Activated naive CD8-positive, alpha-beta T cell (primary cell): Measurements from ENCODE around the gene PPARG.

Source experiments
- H3K27ac Mint-ChIP-seq: one replicate; pipeline ENCODE4 v1.8.0; 2021; ENCODE audit warnings: mixed read lengths
- H3K27me3 Mint-ChIP-seq: one replicate; pipeline ENCODE4 v1.8.0; 2021; ENCODE audit warnings: mixed read lengths
- H3K36me3 Mint-ChIP-seq: one replicate; pipeline ENCODE4 v1.8.0; 2021; ENCODE audit warnings: mixed read lengths
- H3K4me1 Mint-ChIP-seq: one replicate; pipeline ENCODE4 v1.8.0; 2021; ENCODE audit warnings: low read depth, mixed read lengths
- H3K4me3 Mint-ChIP-seq: one replicate; pipeline ENCODE4 v1.8.0; 2021; ENCODE audit warnings: mild to moderate bottlenecking, mixed read lengths
- H3K9me3 Mint-ChIP-seq: one replicate; pipeline ENCODE4 v1.8.0; 2021; ENCODE audit warnings: low read depth, mixed read lengths

Gene PPARG

GRCh38 chr3:12409684-12410596 is 121.1 kb downstream of the PPARG start:
- Mint-ChIP-seq H3K4me3 (no peak overlapping the region), H3K4me1 (no peaks in the 10 kb centered on the region), H3K27ac (no peak overlapping the region), H3K36me3 (no peaks in the 10 kb centered on the region), H3K27me3 (peaks cover 6% of the 10 kb centered on the region), H3K9me3 (no peaks in the 10 kb centered on the region)

- H3K27ac Mint-ChIP-seq = no peak overlapping the region
- H3K9me3 Mint-ChIP-seq = no peaks in the 10 kb centered on the region
- no peak overlapping the region for H3K4me3 Mint-ChIP-seq
- H3K27me3 Mint-ChIP-seq = peaks cover 4% of the 10 kb centered on the region
- H3K36me3 Mint-ChIP-seq = no peaks in the 10 kb centered on the region
- H3K4me1 Mint-ChIP-seq = no peaks in the 10 kb centered on the region
Measured at GRCh38 chr3:12413721-12414255, 124.9 kb downstream of the PPARG start.

GRCh38 chr3:12415014-12415680 is 126.3 kb downstream of the PPARG start:
- Mint-ChIP-seq H3K4me3 (no peak overlapping the region), H3K9me3 (no peaks in the 10 kb centered on the region), H3K27me3 (peaks cover 4% of the 10 kb centered on the region), H3K4me1 (peaks cover under 1% of the 10 kb centered on the region), H3K36me3 (no peaks in the 10 kb centered on the region), H3K27ac (no peak overlapping the region)

GRCh38 chr3:12416731-12417130 is 127.9 kb downstream of the PPARG start:
- no peaks in the 10 kb centered on the region for H3K36me3 Mint-ChIP-seq
- H3K9me3 Mint-ChIP-seq = no peaks in the 10 kb centered on the region
- H3K4me3 Mint-ChIP-seq = no peak overlapping the region
- no peak overlapping the region for H3K27ac Mint-ChIP-seq
- H3K27me3 Mint-ChIP-seq = no peaks in the 10 kb centered on the region
- H3K4me1 Mint-ChIP-seq = peaks cover 3% of the 10 kb centered on the region

DNA sequence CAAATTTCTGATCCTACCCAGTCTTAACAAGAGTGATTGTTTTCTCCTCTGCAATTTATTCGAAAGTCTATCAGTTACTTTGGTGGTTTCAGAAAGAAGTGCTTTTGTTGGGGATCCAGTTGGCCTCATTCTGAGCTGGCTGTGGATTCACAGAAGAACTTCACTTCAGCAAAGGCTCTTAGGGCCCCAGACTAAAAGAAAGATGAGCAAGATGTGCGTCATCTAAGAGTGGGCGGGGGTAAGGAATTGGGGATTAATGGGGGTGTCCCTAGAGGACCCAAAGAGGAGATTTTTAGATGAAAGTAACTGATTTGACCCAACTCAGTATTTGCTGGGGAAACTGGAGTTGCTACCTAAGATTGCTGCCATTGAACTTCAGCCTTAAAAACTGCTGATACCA is 131.5 kb downstream of the PPARG start:
- Mint-ChIP-seq H3K27ac (no peak overlapping the region), H3K4me1 (peaks cover 10% of the 10 kb centered on the region), H3K27me3 (peaks cover 4% of the 10 kb centered on the region), H3K9me3 (no peaks in the 10 kb centered on the region), H3K36me3 (no peaks in the 10 kb centered on the region), H3K4me3 (no peak overlapping the region)

DNA sequence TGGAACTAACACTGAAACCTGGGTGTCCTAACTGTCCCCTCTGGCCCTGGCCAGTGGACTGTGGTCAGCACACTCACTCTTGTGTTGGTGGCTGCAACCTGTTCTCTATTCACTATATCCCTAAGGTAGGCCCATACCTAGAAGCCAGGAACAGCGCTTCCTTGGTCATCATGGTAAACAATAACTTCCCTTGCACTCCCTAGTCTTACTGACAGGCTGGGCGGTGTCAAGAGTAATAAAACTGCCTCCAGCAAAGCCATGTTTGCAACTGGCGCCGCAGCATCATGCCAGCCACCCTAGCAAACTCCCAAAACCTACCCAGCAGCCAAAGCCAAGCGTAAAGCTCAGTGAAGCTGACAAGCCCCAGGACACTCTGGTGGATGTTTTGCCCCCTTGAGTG is 132.3 kb downstream of the PPARG start:
- H3K27ac Mint-ChIP-seq = no peak overlapping the region

GRCh38 chr3:12423131-12423530 is 134.3 kb downstream of the PPARG start:
- H3K9me3 Mint-ChIP-seq = no peaks in the 10 kb centered on the region
- no peaks in the 10 kb centered on the region for H3K36me3 Mint-ChIP-seq
- H3K27ac Mint-ChIP-seq = no peak overlapping the region
- no peak overlapping the region for H3K4me3 Mint-ChIP-seq
- H3K27me3 Mint-ChIP-seq = peaks cover 4% of the 10 kb centered on the region
- peaks cover 10% of the 10 kb centered on the region for H3K4me1 Mint-ChIP-seq

More for the DNA sequence above, 132.3 kb downstream of the PPARG start:
- H3K9me3 Mint-ChIP-seq = no peaks in the 10 kb centered on the region
- H3K4me3 Mint-ChIP-seq = no peak overlapping the region
- peaks cover 10% of the 10 kb centered on the region for H3K4me1 Mint-ChIP-seq
- H3K36me3 Mint-ChIP-seq = no peaks in the 10 kb centered on the region
- peaks cover 4% of the 10 kb centered on the region for H3K27me3 Mint-ChIP-seq

- Mint-ChIP-seq H3K36me3 (no peaks in the 10 kb centered on the region), H3K4me3 (no peak overlapping the region), H3K27me3 (peaks cover 4% of the 10 kb centered on the region), H3K4me1 (peaks cover 10% of the 10 kb centered on the region), H3K27ac (peak overlapping the region; percentile 37), H3K9me3 (no peaks in the 10 kb centered on the region)
Measured at GRCh38 chr3:12423918-12424630, 135.2 kb downstream of the PPARG start.

DNA sequence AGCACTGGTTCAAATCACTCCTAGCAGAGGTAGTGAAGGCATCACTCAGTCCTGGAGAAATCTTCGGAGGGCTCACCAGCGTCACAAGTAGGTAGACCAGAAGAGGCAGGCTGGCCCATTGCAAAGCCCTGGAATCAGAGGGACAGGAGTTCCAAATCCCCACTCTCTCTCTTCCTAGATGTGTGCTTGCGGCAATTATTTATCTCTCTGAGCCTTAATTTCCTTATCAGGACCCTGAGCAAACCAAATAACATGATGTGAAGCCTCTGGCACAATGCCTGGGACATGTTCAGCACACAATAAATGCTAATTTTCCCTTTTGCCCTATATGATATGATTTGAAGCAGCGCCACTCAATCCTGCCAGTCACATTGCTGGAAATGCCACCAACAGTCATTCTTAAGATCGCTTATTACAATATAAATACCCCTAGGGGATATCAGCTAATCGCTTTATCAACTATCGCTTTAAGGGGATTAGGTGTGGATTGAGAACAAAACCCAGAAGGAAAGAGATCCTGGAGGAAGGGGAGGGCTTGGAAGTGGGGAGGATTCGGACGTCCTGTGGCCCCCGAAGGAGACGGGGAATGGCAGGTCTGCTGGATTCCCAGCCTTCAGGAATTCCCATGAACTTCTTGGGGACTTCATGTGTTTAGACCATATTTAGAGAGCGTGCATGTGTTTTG is 135.9 kb downstream of the PPARG start:
- H3K4me1 Mint-ChIP-seq = peaks cover 10% of the 10 kb centered on the region
- no peak overlapping the region for H3K4me3 Mint-ChIP-seq
- H3K9me3 Mint-ChIP-seq = no peaks in the 10 kb centered on the region
- peak overlapping the region; percentile 37 for H3K27ac Mint-ChIP-seq
- no peaks in the 10 kb centered on the region for H3K36me3 Mint-ChIP-seq
- peaks cover 4% of the 10 kb centered on the region for H3K27me3 Mint-ChIP-seq

DNA sequence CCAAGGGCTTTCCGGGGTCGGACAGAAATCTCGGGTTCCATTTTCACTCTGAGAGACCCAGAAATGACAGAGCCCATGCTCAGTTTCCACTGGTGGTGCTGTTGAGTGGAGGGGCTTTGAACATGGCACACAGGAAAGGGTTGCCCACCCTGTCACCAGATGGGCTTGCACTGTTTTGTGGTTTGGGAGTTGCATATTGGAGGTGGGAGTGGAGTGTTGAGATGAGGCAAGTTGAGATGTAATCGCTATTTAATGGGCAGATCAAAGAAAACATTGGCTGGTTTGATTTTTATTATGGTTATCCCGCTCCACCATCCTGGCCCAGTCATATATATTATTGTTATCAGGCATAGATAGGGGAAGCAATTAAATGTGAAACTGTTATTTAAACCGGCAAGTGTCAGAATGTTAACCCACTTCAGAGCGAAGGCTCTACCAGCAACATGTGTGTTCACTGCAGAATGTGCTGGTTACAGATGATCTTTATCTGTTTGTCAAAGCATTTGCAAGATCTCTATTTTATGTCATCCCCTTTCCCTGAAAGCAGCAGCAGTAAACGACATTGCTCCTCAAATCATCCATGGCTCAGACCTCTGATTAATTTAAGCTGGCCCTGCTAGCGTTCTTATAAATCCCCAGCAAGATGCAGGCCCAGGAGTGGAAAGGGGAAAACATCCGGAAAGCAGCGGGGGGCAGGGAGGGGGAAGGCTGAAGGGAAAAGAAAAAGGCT is 137.1 kb downstream of the PPARG start:
- H3K4me1 Mint-ChIP-seq = peaks cover 7% of the 10 kb centered on the region
- H3K27me3 Mint-ChIP-seq = peaks cover 4% of the 10 kb centered on the region
- H3K27ac Mint-ChIP-seq = no peak overlapping the region
- H3K4me3 Mint-ChIP-seq = no peak overlapping the region
- no peaks in the 10 kb centered on the region for H3K9me3 Mint-ChIP-seq
- H3K36me3 Mint-ChIP-seq = no peaks in the 10 kb centered on the region

DNA sequence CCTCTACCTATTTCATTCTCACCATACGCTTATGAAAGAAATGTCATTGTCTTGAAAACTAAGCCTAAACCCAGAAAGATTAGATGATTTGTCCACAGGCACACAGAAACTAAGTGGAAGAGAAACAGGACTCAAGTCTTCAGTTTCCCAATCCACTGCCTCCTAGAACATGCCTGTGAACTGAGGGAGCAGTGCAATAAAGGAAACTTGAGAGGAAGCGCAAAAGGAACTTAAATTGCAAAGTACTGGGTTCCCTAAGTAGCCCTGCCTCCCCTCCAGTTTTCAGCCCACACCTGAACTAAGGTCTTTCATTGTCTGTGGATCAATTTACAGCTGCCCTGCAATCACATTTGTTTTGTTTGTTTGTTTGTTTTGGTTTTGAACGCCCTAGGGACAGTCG is 138.7 kb downstream of the PPARG start:
- H3K27me3 Mint-ChIP-seq = peaks cover 4% of the 10 kb centered on the region
- no peaks in the 10 kb centered on the region for H3K9me3 Mint-ChIP-seq
- peaks cover 7% of the 10 kb centered on the region for H3K4me1 Mint-ChIP-seq
- no peaks in the 10 kb centered on the region for H3K36me3 Mint-ChIP-seq
- H3K27ac Mint-ChIP-seq = no peak overlapping the region
- H3K4me3 Mint-ChIP-seq = no peak overlapping the region

DNA sequence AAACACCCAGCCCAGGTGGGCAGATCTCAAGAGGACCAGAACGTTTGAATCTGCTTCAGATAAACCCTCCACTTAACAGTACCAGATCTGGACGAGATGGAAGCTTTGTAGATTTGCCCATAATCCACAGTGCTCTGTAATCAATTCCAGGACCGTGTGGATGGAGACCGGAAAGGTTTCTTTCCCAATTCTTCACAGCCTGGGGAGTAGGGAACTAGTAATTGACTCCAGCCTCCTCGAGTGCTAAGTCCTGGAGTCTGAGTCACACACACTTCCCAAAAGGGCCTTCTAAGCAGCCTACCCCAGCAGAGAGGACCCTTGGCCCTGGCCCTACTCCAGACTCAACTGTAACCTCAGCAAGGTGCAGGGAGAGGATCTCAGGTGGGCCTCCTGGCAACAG is 139.3 kb downstream of the PPARG start:
- no peak overlapping the region for H3K4me3 Mint-ChIP-seq

DNA sequence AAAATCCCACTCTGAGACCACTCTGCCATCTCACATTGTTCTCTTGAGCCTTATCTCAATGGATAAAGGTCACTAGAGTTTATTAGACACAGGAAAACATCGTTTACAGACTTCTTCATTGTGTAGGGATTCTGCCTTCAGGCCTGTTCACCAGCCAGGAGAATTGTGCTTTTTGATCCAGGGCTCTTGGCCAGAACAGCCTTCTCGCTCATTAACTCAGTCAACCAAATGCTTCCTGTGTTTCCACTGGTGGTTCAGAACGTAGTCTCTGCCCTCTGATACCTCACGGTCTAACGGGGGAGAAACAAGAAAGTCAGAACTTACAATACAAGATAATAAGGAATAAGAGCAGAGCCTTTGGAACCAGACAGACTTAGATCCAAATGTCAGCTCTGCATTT is 141.2 kb downstream of the PPARG start:
- Mint-ChIP-seq H3K27ac (no peak overlapping the region), H3K36me3 (no peaks in the 10 kb centered on the region), H3K27me3 (no peaks in the 10 kb centered on the region), H3K4me1 (no peaks in the 10 kb centered on the region), H3K4me3 (no peak overlapping the region), H3K9me3 (no peaks in the 10 kb centered on the region)

More for the DNA sequence above, 139.3 kb downstream of the PPARG start:
- peaks cover 4% of the 10 kb centered on the region for H3K27me3 Mint-ChIP-seq
- no peaks in the 10 kb centered on the region for H3K9me3 Mint-ChIP-seq
- H3K36me3 Mint-ChIP-seq = no peaks in the 10 kb centered on the region
- peaks cover 7% of the 10 kb centered on the region for H3K4me1 Mint-ChIP-seq
- H3K27ac Mint-ChIP-seq = no peak overlapping the region

- H3K27me3 Mint-ChIP-seq = peaks cover 3% of the 10 kb centered on the region
- no peak overlapping the region for H3K4me3 Mint-ChIP-seq
- no peak overlapping the region for H3K27ac Mint-ChIP-seq
- no peaks in the 10 kb centered on the region for H3K36me3 Mint-ChIP-seq
- H3K4me1 Mint-ChIP-seq = no peaks in the 10 kb centered on the region
- no peaks in the 10 kb centered on the region for H3K9me3 Mint-ChIP-seq
Measured at GRCh38 chr3:12433823-12434222, 145.0 kb downstream of the PPARG start.
